GM13976 (cell line): ENCODE data around the gene RAB8A.

ENCODE experiments used
- DNase-seq: peaks from one replicate; pipeline ENCODE4 v3.0.0; 2012; ENCODE audit warnings: low spot score
- CTCF ChIP-seq: IDR thresholded peaks from 2 replicates; pipeline ENCODE4 v1.5.1; 2012; ENCODE audit warnings: borderline replicate concordance, mild to moderate bottlenecking; ENCODE audit not compliant: insufficient read depth; ENCODE audit errors: extremely low read depth, missing control alignments, control extremely low read depth
- in situ Hi-C: fragments of 300-500 bp; cut with MboI; formaldehyde crosslinking; loops from one replicate; pipeline ENCODE4 v1.12.0; 2022; ENCODE audit warnings: low sequenced_read_pairs, mixed read lengths, inconsistent platforms; ENCODE audit not compliant: unreplicated experiment

RAB8A gene

GRCh38 chr19:16127776-16128371 lies 16.2 kb downstream of the RAB8A start:
- DNase-seq: no peak
- in situ Hi-C loops: no loop called here
- TF ChIP-seq CTCF: no peak

- in situ Hi-C loops: no loop called here
- TF ChIP-seq CTCF: no peak
- DNase-seq: no peak
Measured at GRCh38 chr19:16131648-16132047, 20.0 kb downstream of the RAB8A start.

GRCh38 chr19:16133818-16134217 lies 22.1 kb downstream of the RAB8A start:
- no peak for TF ChIP-seq CTCF
- in situ Hi-C loops: no loop called here
- no peak for DNase-seq

- TF ChIP-seq CTCF: no peak
- in situ Hi-C loops: no loop called here
- DNase-seq: peak; percentile 60
Measured at GRCh38 chr19:16134510-16134909, 22.8 kb downstream of the RAB8A start.

GRCh38 chr19:16135430-16136127 lies 23.9 kb downstream of the RAB8A start:
- no peak for DNase-seq
- in situ Hi-C loops: no loop called here

GRCh38 chr19:16136185-16136999 lies 24.7 kb downstream of the RAB8A start:
- DNase-seq: no peak
- TF ChIP-seq CTCF: no peak
- in situ Hi-C loops: no loop called here

More at GRCh38 chr19:16135430-16136127, 23.9 kb downstream of the RAB8A start:
- no peak for TF ChIP-seq CTCF
